OCI-LY1 (cell line): ENCODE results near the gene ZCCHC14.

Source experiments
- H2AFZ ChIP-seq: fragments of 200-600 bp; sonication (generic), shearing (Covaris generic); 2 replicates; pipeline ENCODE4 v1.6.0; 2014; ENCODE audit warnings: antibody characterized with exemption, mild to moderate bottlenecking, low read length
- H3F3A ChIP-seq: fragments of 200-600 bp; sonication (generic), shearing (Covaris generic); 2 replicates; pipeline ENCODE4 v1.6.0; 2014; ENCODE audit warnings: mild to moderate bottlenecking, antibody characterized with exemption, low read length, moderate library complexity; ENCODE audit not compliant: insufficient read depth
- H3K27ac ChIP-seq: fragments of 200-600 bp; sonication (generic); 2 replicates; pipeline ENCODE4 v1.5.1; 2014; ENCODE audit warnings: low read length, mixed run types, mild to moderate bottlenecking, low read depth; ENCODE audit not compliant: poor library complexity, severe bottlenecking
- H3K27me3 ChIP-seq: fragments of 200-600 bp; sonication (generic); 2 replicates; pipeline ENCODE4 v1.6.0; 2014; ENCODE audit warnings: antibody characterized with exemption, mild to moderate bottlenecking, low read length, moderate library complexity; ENCODE audit not compliant: insufficient read depth
- H3K36me3 ChIP-seq: fragments of 200-600 bp; sonication (generic); 2 replicates; pipeline ENCODE4 v1.6.1; 2014; ENCODE audit warnings: mild to moderate bottlenecking, antibody characterized with exemption, low read length, moderate library complexity, mixed read lengths; ENCODE audit not compliant: insufficient read depth
- H3K4me1 ChIP-seq: fragments of 200-600 bp; sonication (generic); 2 replicates; pipeline ENCODE4 v1.5.1; 2014; ENCODE audit warnings: mild to moderate bottlenecking, low read length, moderate library complexity; ENCODE audit not compliant: insufficient read depth, severe bottlenecking
- H3K4me2 ChIP-seq: fragments of 200-600 bp; sonication (generic), shearing (Covaris generic); 2 replicates; pipeline ENCODE4 v1.6.1; 2014; ENCODE audit warnings: low read length
- H3K4me3 ChIP-seq: fragments of 200-600 bp; sonication (generic); 2 replicates; pipeline ENCODE4 v1.5.1; 2014; ENCODE audit warnings: low read length, low read depth, mild to moderate bottlenecking, mixed read lengths; ENCODE audit not compliant: poor library complexity, severe bottlenecking
- H3K79me2 ChIP-seq: fragments of 200-600 bp; shearing (Covaris generic); 2 replicates; pipeline ENCODE4 v1.6.1; 2016; ENCODE audit warnings: mixed run types, low read length, mixed read lengths; ENCODE audit not compliant: insufficient read depth
- H3K9ac ChIP-seq: fragments of 200-600 bp; sonication (generic), shearing (Covaris generic); 2 replicates; pipeline ENCODE4 v1.6.1; 2014; ENCODE audit warnings: mild to moderate bottlenecking, low read length, mixed read lengths
- H3K9me2 ChIP-seq: fragments of 200-600 bp; sonication (generic), shearing (Covaris generic); 2 replicates; pipeline ENCODE4 v1.6.1; 2014; ENCODE audit warnings: low read depth, mild to moderate bottlenecking, low read length, mixed read lengths
- H3K9me3 ChIP-seq: fragments of 200-600 bp; shearing (Covaris generic); 2 replicates; pipeline ENCODE4 v1.6.1; 2014; ENCODE audit warnings: low read length, mixed read lengths
- H4K20me1 ChIP-seq: fragments of 200-600 bp; sonication (generic), shearing (Covaris generic); 2 replicates; pipeline ENCODE4 v1.6.0; 2016; ENCODE audit warnings: mild to moderate bottlenecking, low read length; ENCODE audit not compliant: insufficient read depth
- CTCF ChIP-seq: fragments of 200-600 bp; sonication (generic), shearing (Covaris generic); IDR thresholded peaks from 2 replicates; pipeline ENCODE4 v1.5.1; 2017; ENCODE audit warnings: mild to moderate bottlenecking, antibody characterized with exemption, low read length, moderate library complexity, mixed read lengths
- EZH2 ChIP-seq: fragments of 200-600 bp; sonication (generic), shearing (Covaris generic); IDR thresholded peaks from 2 replicates; pipeline ENCODE4 v1.8.0; 2017; ENCODE audit warnings: borderline replicate concordance, mixed run types, mild to moderate bottlenecking, antibody characterized with exemption, low read length, moderate library complexity, mixed read lengths

Gene ZCCHC14

DNA sequence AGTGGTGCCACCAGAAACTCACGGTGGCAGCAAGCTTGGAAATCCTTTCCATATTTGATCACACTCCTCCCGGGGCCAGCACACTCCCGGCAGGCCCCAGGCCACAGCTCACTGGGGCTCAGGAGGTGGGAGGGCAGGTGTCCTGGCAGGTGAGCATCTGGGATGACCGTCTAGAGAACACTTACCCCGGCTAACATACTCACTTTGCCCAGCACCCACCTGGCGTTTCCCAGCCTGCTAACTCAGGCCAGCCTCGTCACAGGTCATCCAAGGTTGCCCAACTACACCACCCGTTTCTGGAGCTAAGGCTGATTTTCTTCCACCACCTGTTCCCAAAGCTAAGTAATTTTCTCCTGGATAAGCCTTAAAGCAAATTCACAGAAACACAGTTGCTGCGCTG is 134.1 kb downstream of the ZCCHC14 start:
- Histone ChIP-seq H3K9me2 (no peaks in the 10 kb centered on the region), H2AFZ (no peak overlapping the region), H3K79me2 (no peaks in the 10 kb centered on the region), H3K36me3 (peaks cover 41% of the 10 kb centered on the region), H4K20me1 (no peaks in the 10 kb centered on the region), H3K27me3 (no peaks in the 10 kb centered on the region), H3K9ac (no peak overlapping the region), H3K4me2 (no peak overlapping the region), H3K4me1 (no peaks in the 10 kb centered on the region), H3F3A (no peaks in the 10 kb centered on the region), H3K27ac (no peak overlapping the region), H3K9me3 (no peaks in the 10 kb centered on the region), H3K4me3 (no peak overlapping the region)
- no peak for TF ChIP-seq EZH2
- TF ChIP-seq CTCF: no peak

DNA sequence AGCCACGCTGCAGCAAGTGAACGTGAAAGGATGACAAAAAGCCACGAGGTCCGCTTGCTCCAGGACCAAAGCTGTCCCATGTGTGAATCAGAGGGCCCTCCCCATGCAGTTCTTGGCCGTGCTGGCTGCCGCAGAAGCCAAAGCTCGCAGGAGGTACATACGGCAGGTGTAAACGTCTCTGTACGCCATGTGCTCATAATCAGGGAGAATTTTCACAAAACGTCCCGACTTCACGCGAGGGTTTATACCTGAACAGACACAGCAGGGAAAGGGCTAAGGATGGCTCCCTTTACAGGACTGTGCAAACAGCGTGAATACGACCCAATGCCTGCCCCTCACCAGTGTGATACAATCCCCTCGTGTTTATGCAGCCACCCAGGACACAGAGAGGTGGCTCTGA is 134.6 kb downstream of the ZCCHC14 start:
- Histone ChIP-seq H3K9me2 (no peaks in the 10 kb centered on the region), H3K4me3 (no peak overlapping the region), H3K79me2 (no peaks in the 10 kb centered on the region), H3K4me2 (no peak overlapping the region), H3K9me3 (no peaks in the 10 kb centered on the region), H4K20me1 (no peaks in the 10 kb centered on the region), H3K4me1 (no peaks in the 10 kb centered on the region), H3K27me3 (no peaks in the 10 kb centered on the region), H3K36me3 (peaks cover 41% of the 10 kb centered on the region), H2AFZ (no peak overlapping the region), H3F3A (no peaks in the 10 kb centered on the region), H3K27ac (no peak overlapping the region), H3K9ac (no peak overlapping the region)
- no peak for TF ChIP-seq EZH2
- no peak for TF ChIP-seq CTCF

- TF ChIP-seq EZH2 (no peak), CTCF (no peak)
- no peaks in the 10 kb centered on the region for H3K9me2 ChIP-seq
- no peak overlapping the region for H3K27ac ChIP-seq
- H4K20me1 ChIP-seq: no peaks in the 10 kb centered on the region
- no peaks in the 10 kb centered on the region for H3K27me3 ChIP-seq
- H3F3A ChIP-seq: no peaks in the 10 kb centered on the region
- no peak overlapping the region for H3K4me3 ChIP-seq
- no peak overlapping the region for H3K4me2 ChIP-seq
- H3K9ac ChIP-seq: no peak overlapping the region
- peaks cover 35% of the 10 kb centered on the region for H3K36me3 ChIP-seq
- H3K79me2 ChIP-seq: no peaks in the 10 kb centered on the region
- no peaks in the 10 kb centered on the region for H3K9me3 ChIP-seq
- H2AFZ ChIP-seq: no peak overlapping the region
- no peaks in the 10 kb centered on the region for H3K4me1 ChIP-seq
Measured at GRCh38 chr16:87356491-87356853, 136.4 kb downstream of the ZCCHC14 start.
